PC-3 (cell line): Measurements from ENCODE around the gene UQCC5. TPM values are rescaled to one million over a fixed set of nuclear protein-coding genes. Genes with fewer than 3 reads are reported as not detected.

Experiments
- ATAC-seq: fragments of 200-7000 bp; cut with Tn5 transposase; 2 replicates; pipeline ENCODE4 v1.9.1; 2020; ENCODE audit warnings: mild to moderate bottlenecking, moderate library complexity
- BruUV-seq: library from RNA; stranded (reverse); fragments of 400-500 nt; replicated peaks from 2 replicates; lab custom pipeline; 2021; lab: Mats Ljungman, UMichigan
- CTCF ChIA-PET: fragments of 300-600 bp; sonication (Branson Sonifier 250); formaldehyde crosslinking; loops from one replicate; lab custom pipeline; 2022; ENCODE audit warnings: antibody characterized with exemption; lab: Charles Lee
- POLR2A ChIA-PET: fragments of 300-600 bp; sonication (Branson Sonifier 250); formaldehyde crosslinking; loops from one replicate; lab custom pipeline; 2022; ENCODE audit warnings: antibody characterized with exemption; ENCODE audit not compliant: unreplicated experiment; lab: Charles Lee
- DNase-seq: peaks from one replicate; pipeline ENCODE4 v3.0.0-alpha.2; 2015
- H2AFZ ChIP-seq: fragments of 300-600 bp; sonication (generic); 2 replicates; pipeline ENCODE4 v1.6.0; 2016; ENCODE audit warnings: antibody characterized with exemption, low read length
- H3F3A ChIP-seq: fragments of 300-600 bp; sonication (generic); one replicate; pipeline ENCODE4 v1.6.0; 2017; ENCODE audit warnings: antibody characterized with exemption, low read length, control low read depth, mild to moderate bottlenecking; ENCODE audit not compliant: unreplicated experiment
- H3K27ac ChIP-seq: fragments of 300-600 bp; sonication (generic); 2 replicates; pipeline ENCODE4 v1.5.1; 2016; ENCODE audit warnings: mild to moderate bottlenecking, low read length
- H3K27me3 ChIP-seq: fragments of 300-600 bp; sonication (generic); 2 replicates; pipeline ENCODE4 v1.6.1; 2016; ENCODE audit warnings: low read length, mixed read lengths
- H3K36me3 ChIP-seq: fragments of 300-600 bp; sonication (generic); 2 replicates; pipeline ENCODE4 v1.6.1; 2016; ENCODE audit warnings: low read depth, mixed run types, low read length, mixed read lengths
- H3K4me1 ChIP-seq: fragments of 300-600 bp; sonication (generic); 2 replicates; pipeline ENCODE4 v1.5.1; 2016; ENCODE audit warnings: low read length; ENCODE audit not compliant: insufficient read depth
- H3K4me2 ChIP-seq: fragments of 300-600 bp; sonication (generic); 2 replicates; pipeline ENCODE4 v1.6.0; 2016; ENCODE audit warnings: low read length
- H3K4me3 ChIP-seq: fragments of 300-600 bp; sonication (generic); 2 replicates; pipeline ENCODE4 v1.5.1; 2016; ENCODE audit warnings: mild to moderate bottlenecking, low read length, mixed read lengths
- H3K79me2 ChIP-seq: fragments of 300-600 bp; sonication (generic); 2 replicates; pipeline ENCODE4 v1.6.1; 2017; ENCODE audit warnings: low read length, mixed read lengths
- H3K9ac ChIP-seq: fragments of 300-600 bp; sonication (generic); 2 replicates; pipeline ENCODE4 v1.6.0; 2016; ENCODE audit warnings: mild to moderate bottlenecking, low read length
- H3K9me2 ChIP-seq: fragments of 300-600 bp; sonication (generic); replicated peaks from 2 replicates; pipeline ENCODE4 v1.6.1; 2016; ENCODE audit warnings: mixed run types, low read length, mixed read lengths
- H3K9me3 ChIP-seq: fragments of 300-600 bp; sonication (generic); 2 replicates; pipeline ENCODE4 v1.6.1; 2016; ENCODE audit warnings: low read length, mixed read lengths
- H4K20me1 ChIP-seq: fragments of 300-600 bp; sonication (generic); 2 replicates; pipeline ENCODE4 v1.6.1; 2016; ENCODE audit warnings: low read length, mixed read lengths
- EZH2 ChIP-seq: fragments of 300-600 bp; sonication (generic); IDR thresholded peaks from one replicate; pipeline ENCODE4 v1.6.1; 2017; ENCODE audit warnings: antibody characterized with exemption, mild to moderate bottlenecking, low read length; ENCODE audit not compliant: unreplicated experiment
- EZH2phosphoT487 ChIP-seq: fragments of 300-600 bp; sonication (generic); IDR thresholded peaks from 2 replicates; pipeline ENCODE4 v1.6.1; 2018; ENCODE audit warnings: mild to moderate bottlenecking, antibody characterized with exemption, low read length, borderline replicate concordance
- intact Hi-C: fragments of 100-400 bp; cut with micrococcal nuclease; formaldehyde crosslinking; loops from 2 replicates; pipeline ENCODE4 v1.9.0; 2023
- total RNA-seq: library from RNA; depleted of rRNA; stranded (reverse); fragments of >200 nt; gene quantifications from 2 replicates; pipeline ENCODE4 v1.2.3, GENCODE V29; 2014
- TF ChIP-seq, protein P1 (sequence below): fragments of 300-600 bp; sonication (generic); conservative IDR thresholded peaks from 2 replicates; pipeline ENCODE4 v1.5.1; 2017; ENCODE audit warnings: antibody characterized with exemption, low read depth, mild to moderate bottlenecking, low read length

Gene UQCC5
- total RNA-seq, 1 experiment from 2014 or later: 26.1 TPM

DNA sequence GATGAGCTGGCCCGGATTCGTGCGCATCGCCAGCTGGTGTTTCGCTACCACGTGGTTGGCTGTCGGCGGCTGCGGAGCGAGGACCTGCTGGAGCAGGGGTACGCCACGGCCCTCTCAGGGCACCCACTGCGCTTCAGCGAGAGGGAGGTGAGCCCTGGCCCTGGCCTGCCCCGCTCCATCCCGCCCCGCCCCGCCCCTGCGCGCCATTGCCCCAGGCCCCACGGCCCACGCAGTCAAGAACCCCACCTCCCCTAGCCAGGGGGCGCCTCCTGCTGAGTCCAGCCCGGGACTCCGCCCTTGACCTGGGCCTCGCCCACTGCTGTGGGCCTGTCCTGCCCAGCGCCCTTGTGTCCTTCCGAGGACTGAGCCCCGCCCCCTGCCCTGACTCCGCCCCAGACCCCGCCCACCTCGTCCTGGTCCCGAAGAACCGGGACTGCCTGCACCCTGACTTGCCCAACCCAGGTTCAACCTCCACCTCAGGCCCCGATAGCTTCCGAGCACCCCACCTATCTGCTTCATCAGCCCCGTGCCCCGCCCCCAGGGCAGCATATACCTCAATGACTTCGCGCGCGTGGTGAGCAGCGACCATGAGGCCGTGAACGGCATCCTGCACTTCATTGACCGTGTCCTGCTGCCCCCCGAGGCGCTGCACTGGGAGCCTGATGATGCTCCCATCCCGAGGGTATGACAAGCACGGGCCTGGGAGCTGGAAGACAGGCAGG, 17.5 kb upstream of the UQCC5 start:
- no peak overlapping the region for H3K9ac ChIP-seq
- H2AFZ ChIP-seq: no peak overlapping the region
- H3K27ac ChIP-seq: no peak overlapping the region
- no peak for DNase-seq
- no peaks in the 10 kb centered on the region for H3F3A ChIP-seq
- H4K20me1 ChIP-seq: no peaks in the 10 kb centered on the region
- intact Hi-C loops: no loop called here
- ATAC-seq: no peak
- H3K36me3 ChIP-seq: no peaks in the 10 kb centered on the region
- CTCF ChIA-PET: no interaction called here
- H3K27me3 ChIP-seq: no peaks in the 10 kb centered on the region
- H3K9me3 ChIP-seq: no peaks in the 10 kb centered on the region
- no peak overlapping the region for H3K4me3 ChIP-seq
- no peak overlapping the region for H3K4me2 ChIP-seq
- H3K4me1 ChIP-seq: no peaks in the 10 kb centered on the region
- TF ChIP-seq EZH2phosphoT487 (no peak), EZH2 (no peak)
- TF ChIP-seq, protein P1, sequence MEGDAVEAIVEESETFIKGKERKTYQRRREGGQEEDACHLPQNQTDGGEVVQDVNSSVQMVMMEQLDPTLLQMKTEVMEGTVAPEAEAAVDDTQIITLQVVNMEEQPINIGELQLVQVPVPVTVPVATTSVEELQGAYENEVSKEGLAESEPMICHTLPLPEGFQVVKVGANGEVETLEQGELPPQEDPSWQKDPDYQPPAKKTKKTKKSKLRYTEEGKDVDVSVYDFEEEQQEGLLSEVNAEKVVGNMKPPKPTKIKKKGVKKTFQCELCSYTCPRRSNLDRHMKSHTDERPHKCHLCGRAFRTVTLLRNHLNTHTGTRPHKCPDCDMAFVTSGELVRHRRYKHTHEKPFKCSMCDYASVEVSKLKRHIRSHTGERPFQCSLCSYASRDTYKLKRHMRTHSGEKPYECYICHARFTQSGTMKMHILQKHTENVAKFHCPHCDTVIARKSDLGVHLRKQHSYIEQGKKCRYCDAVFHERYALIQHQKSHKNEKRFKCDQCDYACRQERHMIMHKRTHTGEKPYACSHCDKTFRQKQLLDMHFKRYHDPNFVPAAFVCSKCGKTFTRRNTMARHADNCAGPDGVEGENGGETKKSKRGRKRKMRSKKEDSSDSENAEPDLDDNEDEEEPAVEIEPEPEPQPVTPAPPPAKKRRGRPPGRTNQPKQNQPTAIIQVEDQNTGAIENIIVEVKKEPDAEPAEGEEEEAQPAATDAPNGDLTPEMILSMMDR: no peak
- POLR2A ChIA-PET: no interaction called here
- no peaks in the 10 kb centered on the region for H3K79me2 ChIP-seq
- BruUV-seq: no TSS peak
- no peaks in the 10 kb centered on the region for H3K9me2 ChIP-seq

- Histone ChIP-seq H3K4me3 (no peak overlapping the region), H3K36me3 (peaks cover 5% of the 10 kb centered on the region; the same call in 1 of the 2 replicates), H3F3A (no peaks in the 10 kb centered on the region), H3K27me3 (no peaks in the 10 kb centered on the region), H2AFZ (no peak overlapping the region), H3K27ac (no peak overlapping the region), H3K4me1 (no peaks in the 10 kb centered on the region), H3K9ac (no peak overlapping the region), H3K4me2 (no peak overlapping the region), H4K20me1 (no peaks in the 10 kb centered on the region), H3K79me2 (no peaks in the 10 kb centered on the region), H3K9me2 (no peaks in the 10 kb centered on the region), H3K9me3 (no peaks in the 10 kb centered on the region)
- TF ChIP-seq, protein P1: no peak
- TF ChIP-seq EZH2phosphoT487: no peak
- TF ChIP-seq EZH2: no peak
- ChIA-PET POLR2A (no interaction called here), CTCF (no interaction called here)
- ATAC-seq (no peak), DNase-seq (no peak)
- no TSS peak for BruUV-seq
- intact Hi-C loops: no loop called here
Observed at GRCh38 chr3:52519445-52520140, 16.8 kb upstream of the UQCC5 start.

DNA sequence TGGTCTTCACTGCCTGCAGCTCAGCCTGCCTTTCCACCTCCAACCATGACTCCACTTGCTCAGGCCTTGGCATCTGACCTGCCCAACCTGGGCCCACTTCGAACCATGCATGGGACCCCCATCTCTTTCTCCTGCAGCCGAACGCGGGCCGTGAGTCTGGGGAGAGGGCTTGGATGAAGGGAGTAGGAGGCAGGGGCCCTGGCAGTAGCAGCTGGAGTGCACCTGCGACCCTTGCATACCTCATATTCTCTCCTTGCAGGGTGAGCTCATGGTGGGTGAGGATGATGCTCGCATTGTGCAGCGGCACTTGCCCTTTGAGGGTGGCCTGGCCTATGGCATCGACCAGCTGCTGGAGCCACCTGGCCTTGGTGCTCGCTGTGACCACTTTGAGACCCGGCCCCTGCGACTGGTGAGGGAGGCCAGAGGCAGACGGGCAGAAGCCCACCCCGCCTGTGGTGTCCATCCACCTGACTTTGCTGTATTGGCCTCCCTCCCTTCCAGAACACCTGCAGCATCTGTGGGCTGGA, 16.2 kb upstream of the UQCC5 start:
- Histone ChIP-seq H3K4me1 (no peaks in the 10 kb centered on the region), H3K27me3 (no peaks in the 10 kb centered on the region), H3F3A (no peaks in the 10 kb centered on the region), H3K9ac (no peak overlapping the region), H4K20me1 (no peaks in the 10 kb centered on the region), H3K4me2 (no peak overlapping the region), H3K27ac (no peak overlapping the region), H2AFZ (no peak overlapping the region), H3K36me3 (peaks cover 5% of the 10 kb centered on the region; the same call in 1 of the 2 replicates), H3K79me2 (no peaks in the 10 kb centered on the region), H3K9me2 (no peaks in the 10 kb centered on the region), H3K9me3 (no peaks in the 10 kb centered on the region), H3K4me3 (no peak overlapping the region)
- POLR2A ChIA-PET: no interaction called here
- CTCF ChIA-PET: no interaction called here
- DNase-seq (no peak), ATAC-seq (no peak)
- TF ChIP-seq EZH2: no peak
- TF ChIP-seq, protein P1: no peak
- TF ChIP-seq EZH2phosphoT487: no peak
- intact Hi-C loops: no loop called here
- BruUV-seq: no TSS peak
